ENCODE data around the gene EPB41L5. TPM values are rescaled to one million over a fixed set of nuclear protein-coding genes. Genes with fewer than 3 reads are reported as not detected.

The EPB41L5 gene
- total and polyA plus RNA-seq, 9 of the 15 experiments (the other 6 are each of a cell fraction or from before 2014, with no cell fraction given): 2.3 to 14.1 (median 8.2) TPM

DNA sequence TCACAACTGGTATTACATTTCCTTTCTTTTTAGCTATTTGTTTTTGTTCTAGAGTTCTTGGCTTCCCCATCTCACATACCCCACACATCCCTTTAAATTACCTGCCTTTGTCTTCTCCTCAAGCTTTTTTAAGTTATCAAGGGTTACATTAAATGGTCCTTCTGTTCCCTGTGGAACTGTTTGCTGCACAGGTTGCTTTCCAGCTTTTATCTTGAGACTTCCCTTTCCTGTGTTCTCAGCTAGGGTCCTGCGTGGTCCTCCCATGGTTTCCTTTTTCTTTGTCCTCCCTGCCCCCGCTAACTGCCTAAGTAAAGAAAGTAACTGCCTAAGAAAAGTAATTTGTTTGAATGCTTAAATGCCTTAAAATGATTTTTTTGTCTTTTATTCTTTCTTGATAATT, 66.8 kb downstream of the EPB41L5 start:
- H2AFZ ChIP-seq (ENCODE audit: low read depth, low read length): no peak overlapping the region
- intact Hi-C loops (cut with micrococcal nuclease): no loop called here
- no peaks in the 10 kb centered on the region for H3K36me3 ChIP-seq (ENCODE audit: control insufficient read depth, insufficient read depth, low read length)
- H3K4me1 ChIP-seq (replicated peaks in 1 of 2; ENCODE audit: control insufficient read depth in 2 of 2, insufficient read depth in 2 of 2, low read length in 2 of 2): no peaks in the 10 kb centered on the region
- ChIA-PET POLR2A (interaction anchor here (0.7 kb wide), 1 partner anchor 856 kb away, joined by 3 read pairs; the partner anchor contains the start of gene STEAP3), CTCF (ENCODE audit: low intra/inter-chr PET ratio) (no interaction called here)
- H3K4me3 ChIP-seq: no peak overlapping the region
- H3K27me3 ChIP-seq (ENCODE audit: control insufficient read depth in 2 of 2, insufficient read depth in 2 of 2, low read length in 2 of 2): no peaks in the 10 kb centered on the region
- H4K20me1 ChIP-seq (replicated peaks; ENCODE audit: control insufficient read depth, insufficient read depth, low read length): no peaks in the 10 kb centered on the region
- no peak overlapping the region for H3K4me2 ChIP-seq (ENCODE audit: insufficient read depth, low read length)
- H3K9me1 ChIP-seq (ENCODE audit: control insufficient read depth, insufficient read depth, low read length): no peaks in the 10 kb centered on the region
- TF ChIP-seq, protein P1, sequence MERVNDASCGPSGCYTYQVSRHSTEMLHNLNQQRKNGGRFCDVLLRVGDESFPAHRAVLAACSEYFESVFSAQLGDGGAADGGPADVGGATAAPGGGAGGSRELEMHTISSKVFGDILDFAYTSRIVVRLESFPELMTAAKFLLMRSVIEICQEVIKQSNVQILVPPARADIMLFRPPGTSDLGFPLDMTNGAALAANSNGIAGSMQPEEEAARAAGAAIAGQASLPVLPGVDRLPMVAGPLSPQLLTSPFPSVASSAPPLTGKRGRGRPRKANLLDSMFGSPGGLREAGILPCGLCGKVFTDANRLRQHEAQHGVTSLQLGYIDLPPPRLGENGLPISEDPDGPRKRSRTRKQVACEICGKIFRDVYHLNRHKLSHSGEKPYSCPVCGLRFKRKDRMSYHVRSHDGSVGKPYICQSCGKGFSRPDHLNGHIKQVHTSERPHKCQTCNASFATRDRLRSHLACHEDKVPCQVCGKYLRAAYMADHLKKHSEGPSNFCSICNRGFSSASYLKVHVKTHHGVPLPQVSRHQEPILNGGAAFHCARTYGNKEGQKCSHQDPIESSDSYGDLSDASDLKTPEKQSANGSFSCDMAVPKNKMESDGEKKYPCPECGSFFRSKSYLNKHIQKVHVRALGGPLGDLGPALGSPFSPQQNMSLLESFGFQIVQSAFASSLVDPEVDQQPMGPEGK (CRISPR knock-in tag; IDR thresholded peaks at IDR 0.05; ENCODE audit: borderline replicate concordance): no peak
- TF ChIP-seq KDM4B (IDR thresholded peaks at IDR 0.05; ENCODE audit: borderline replicate concordance in 2 of 2, low read depth in 1 of 2) (no peak), HCFC1 (IDR thresholded peaks at IDR 0.05; ENCODE audit: low read depth, low read length) (no peak)
- FAIRE-seq (no peak), ATAC-seq (no peak), DNase-seq (ENCODE audit: extremely low read depth in 1 of 4, low spot score in 3 of 4) (no peak)
- in situ Hi-C loops (cut with MboI): no loop called here
- no peaks in the 10 kb centered on the region for H3K9me3 ChIP-seq (replicated peaks; ENCODE audit: control insufficient read depth, insufficient read depth, low read depth, low read length)
- H3K9ac ChIP-seq (ENCODE audit: insufficient read depth in 1 of 2, low read depth in 2 of 2, low read length in 2 of 2): no peak overlapping the region
- H3K27ac ChIP-seq (ENCODE audit: extremely low read depth, low read depth, low read length): no peak overlapping the region
- WGBS (ENCODE audit: insufficient coverage, low coverage, missing lambda C conversion rate): 67% methylated on average over 2 of the region's 2 CpGs
- no peaks in the 10 kb centered on the region for H3K79me2 ChIP-seq (ENCODE audit: control insufficient read depth, insufficient read depth, low read length)
- BruUV-seq (replicated peaks): no TSS peak

GRCh38 chr2:120091436-120091835, 78.6 kb downstream of the EPB41L5 start:
- Histone ChIP-seq H3K9me1 (ENCODE audit: control insufficient read depth, insufficient read depth, low read length) (no peaks in the 10 kb centered on the region), H2AFZ (ENCODE audit: low read depth, low read length) (no peak overlapping the region), H3K4me3 (no peak overlapping the region), H3K4me2 (ENCODE audit: insufficient read depth, low read length) (no peak overlapping the region), H3K27ac (ENCODE audit: extremely low read depth, low read depth, low read length) (no peak overlapping the region), H4K20me1 (replicated peaks; ENCODE audit: control insufficient read depth, insufficient read depth, low read length) (no peaks in the 10 kb centered on the region), H3K4me1 (replicated peaks in 1 of 2; ENCODE audit: control insufficient read depth in 2 of 2, insufficient read depth in 2 of 2, low read length in 2 of 2) (no peaks in the 10 kb centered on the region), H3K9me3 (replicated peaks; ENCODE audit: control insufficient read depth, insufficient read depth, low read depth, low read length) (no peaks in the 10 kb centered on the region), H3K9ac (ENCODE audit: insufficient read depth in 1 of 2, low read depth in 2 of 2, low read length in 2 of 2) (no peak overlapping the region), H3K79me2 (ENCODE audit: control insufficient read depth, insufficient read depth, low read length) (no peaks in the 10 kb centered on the region), H3K27me3 (ENCODE audit: control insufficient read depth in 2 of 2, insufficient read depth in 2 of 2, low read length in 2 of 2) (no peaks in the 10 kb centered on the region), H3K36me3 (ENCODE audit: control insufficient read depth, insufficient read depth, low read length) (no peaks in the 10 kb centered on the region)
- FAIRE-seq (no peak), DNase-seq (ENCODE audit: extremely low read depth in 1 of 4, low spot score in 3 of 4) (no peak), ATAC-seq (no peak)
- in situ Hi-C loops (cut with MboI) (no loop called here), intact Hi-C loops (cut with micrococcal nuclease) (no loop called here)
- ChIA-PET CTCF (ENCODE audit: low intra/inter-chr PET ratio) (no interaction called here), POLR2A (no interaction called here)
- WGBS (ENCODE audit: insufficient coverage, low coverage, missing lambda C conversion rate): 81% methylated on average over 3 of the region's 3 CpGs
- no TSS peak for BruUV-seq (replicated peaks)
- TF ChIP-seq SRSF7 (optimal IDR thresholded peaks at IDR 0.05; ENCODE audit: low read depth, low read length) (no peak), RBM14 (IDR thresholded peaks at IDR 0.05; ENCODE audit: borderline replicate concordance, insufficient read depth, low read depth, low read length) (no peak), NELFE (IDR thresholded peaks at IDR 0.05; ENCODE audit: insufficient read depth, insufficient read length) (no peak), XRCC4 (IDR thresholded peaks at IDR 0.05; ENCODE audit: extremely low read depth, insufficient read depth, insufficient read length) (no peak), ZNF583 (CRISPR knock-in tag; IDR thresholded peaks at IDR 0.05) (no peak), C11orf30 (IDR thresholded peaks at IDR 0.05; ENCODE audit: low read depth) (no peak), NBN (IDR thresholded peaks at IDR 0.05; ENCODE audit: low read depth) (no peak)
- TF ChIP-seq, protein P2, sequence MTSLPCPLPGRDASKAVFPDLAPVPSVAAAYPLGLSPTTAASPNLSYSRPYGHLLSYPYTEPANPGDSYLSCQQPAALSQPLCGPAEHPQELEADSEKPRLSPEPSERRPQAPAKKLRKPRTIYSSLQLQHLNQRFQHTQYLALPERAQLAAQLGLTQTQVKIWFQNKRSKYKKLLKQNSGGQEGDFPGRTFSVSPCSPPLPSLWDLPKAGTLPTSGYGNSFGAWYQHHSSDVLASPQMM (CRISPR knock-in tag; IDR thresholded peaks at IDR 0.05): no peak
